Activated naive CD8-positive, alpha-beta T cell treated with anti-CD3 and anti-CD28 coated beads for 36 hours (primary cell): ENCODE measurements around the gene NRCAM. TPM values are rescaled to one million over a fixed set of nuclear protein-coding genes. Genes with fewer than 3 reads are reported as not detected.

Experiments
- DNase-seq: peaks from one replicate; pipeline ENCODE4 v3.0.0; 2021
- H3K27ac Mint-ChIP-seq: one replicate; pipeline ENCODE4 v1.8.0; 2022; ENCODE audit warnings: mild to moderate bottlenecking, moderate library complexity, mixed read lengths
- H3K27me3 Mint-ChIP-seq: one replicate; pipeline ENCODE4 v1.8.0; 2022; ENCODE audit warnings: mild to moderate bottlenecking, mixed read lengths
- H3K36me3 Mint-ChIP-seq: one replicate; pipeline ENCODE4 v1.8.0; 2021; ENCODE audit warnings: mild to moderate bottlenecking, mixed read lengths
- H3K4me1 Mint-ChIP-seq: one replicate; pipeline ENCODE4 v1.8.0; 2021; ENCODE audit warnings: mixed read lengths
- H3K4me3 Mint-ChIP-seq: one replicate; pipeline ENCODE4 v1.8.0; 2022; ENCODE audit warnings: mild to moderate bottlenecking, moderate library complexity, mixed read lengths
- H3K9me3 Mint-ChIP-seq: one replicate; pipeline ENCODE4 v1.8.0; 2022; ENCODE audit warnings: mixed read lengths
- total RNA-seq, 2 experiments: library from RNA; stranded (reverse); gene quantifications; one replicate each; pipeline ENCODE4 v1.2.3, GENCODE V29; 2021

NRCAM gene
- total RNA-seq, 2 experiments from 2014 or later, result 3.9 to 4.6 TPM

DNA sequence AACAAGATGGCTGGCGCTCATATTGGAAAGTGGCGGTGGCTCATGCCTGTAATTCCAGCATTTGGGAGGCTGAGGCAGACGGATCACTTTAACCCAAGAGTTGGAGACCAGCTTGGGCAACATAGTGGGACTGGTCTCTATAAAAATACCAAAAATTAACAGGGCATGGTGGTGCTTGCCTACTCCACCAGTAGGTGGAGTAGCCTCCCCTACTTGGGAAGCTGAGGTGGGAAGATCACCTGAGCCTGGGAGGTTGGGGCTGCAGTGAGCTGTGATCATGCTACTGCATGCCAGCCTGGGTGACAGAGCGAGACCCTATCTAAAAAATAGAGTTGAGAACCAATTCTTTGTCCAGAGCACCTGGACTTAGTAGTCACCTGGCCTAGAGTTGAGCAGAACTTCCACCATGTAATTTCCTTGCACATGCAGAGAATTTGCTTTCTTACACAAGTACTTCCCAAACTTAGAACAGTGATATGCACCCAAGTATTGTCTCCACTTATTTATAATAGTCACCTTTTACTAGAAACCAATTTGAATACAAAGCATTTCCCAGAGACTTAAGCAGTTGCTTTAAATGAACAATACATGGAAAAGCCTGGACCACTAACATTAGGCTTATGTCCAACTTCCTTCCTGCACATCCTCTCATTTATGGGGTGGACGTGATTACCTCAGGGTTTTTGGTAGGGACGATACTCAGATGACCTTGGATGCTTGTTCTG is 342.0 kb downstream of the NRCAM start:
- Mint-ChIP-seq H3K36me3 (no peaks in the 10 kb centered on the region), H3K4me3 (no peak overlapping the region)
- peak; percentile 14 for DNase-seq

GRCh38 chr7:108112683-108113082 is 343.6 kb downstream of the NRCAM start:
- no peaks in the 10 kb centered on the region for H3K36me3 Mint-ChIP-seq
- H3K27me3 Mint-ChIP-seq, result no peaks in the 10 kb centered on the region
- no peaks in the 10 kb centered on the region for H3K9me3 Mint-ChIP-seq
- no peak overlapping the region for H3K27ac Mint-ChIP-seq
- no peaks in the 10 kb centered on the region for H3K4me1 Mint-ChIP-seq
- no peak overlapping the region for H3K4me3 Mint-ChIP-seq
- DNase-seq, result no peak

More for the DNA sequence above, 342.0 kb downstream of the NRCAM start:
- H3K4me1 Mint-ChIP-seq, result no peaks in the 10 kb centered on the region
- H3K9me3 Mint-ChIP-seq, result no peaks in the 10 kb centered on the region
- H3K27ac Mint-ChIP-seq, result no peak overlapping the region
- no peaks in the 10 kb centered on the region for H3K27me3 Mint-ChIP-seq

DNA sequence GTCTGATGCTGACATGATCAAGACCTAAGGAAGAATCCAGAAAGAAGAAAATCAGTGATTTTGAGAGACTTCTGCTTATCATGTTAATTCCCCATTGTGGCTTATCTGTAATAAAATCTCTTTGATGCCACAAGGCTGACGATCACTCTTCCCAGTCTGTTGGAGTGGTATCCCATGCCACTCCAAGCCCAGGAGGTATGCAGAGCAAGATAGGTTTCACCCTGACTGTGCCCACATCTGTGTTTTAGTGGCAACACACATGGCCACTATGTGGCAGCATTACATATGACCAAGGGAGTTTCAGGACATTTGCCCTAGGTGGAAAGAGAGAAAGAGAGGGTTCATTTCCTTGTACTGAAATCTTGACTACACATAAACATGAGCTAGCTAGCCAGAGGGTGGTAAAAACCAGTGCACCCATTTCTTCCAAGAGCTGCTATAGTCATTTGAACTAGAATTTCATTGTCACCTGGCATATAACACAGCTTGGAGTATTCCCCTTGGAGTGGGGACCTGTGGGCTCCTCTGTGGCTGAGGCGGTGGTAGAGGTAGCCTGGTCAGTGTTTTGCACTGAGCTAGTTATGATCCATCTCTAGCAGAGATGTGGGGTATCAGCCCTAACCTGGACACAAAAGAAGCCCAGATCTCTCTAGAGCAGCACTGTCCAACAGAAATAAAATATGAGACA is 346.9 kb downstream of the NRCAM start:
- H3K4me1 Mint-ChIP-seq, result no peaks in the 10 kb centered on the region
- no peak overlapping the region for H3K4me3 Mint-ChIP-seq
- H3K9me3 Mint-ChIP-seq, result no peaks in the 10 kb centered on the region
- DNase-seq, result no peak
- H3K36me3 Mint-ChIP-seq, result no peaks in the 10 kb centered on the region
- H3K27ac Mint-ChIP-seq, result no peak overlapping the region
- no peaks in the 10 kb centered on the region for H3K27me3 Mint-ChIP-seq

- no peaks in the 10 kb centered on the region for H3K27me3 Mint-ChIP-seq
- no peaks in the 10 kb centered on the region for H3K4me1 Mint-ChIP-seq
- no peak overlapping the region for H3K27ac Mint-ChIP-seq
- no peak overlapping the region for H3K4me3 Mint-ChIP-seq
- no peaks in the 10 kb centered on the region for H3K9me3 Mint-ChIP-seq
- H3K36me3 Mint-ChIP-seq, result no peaks in the 10 kb centered on the region
- no peak for DNase-seq
Observed at GRCh38 chr7:108108131-108108530, 348.1 kb downstream of the NRCAM start.

DNA sequence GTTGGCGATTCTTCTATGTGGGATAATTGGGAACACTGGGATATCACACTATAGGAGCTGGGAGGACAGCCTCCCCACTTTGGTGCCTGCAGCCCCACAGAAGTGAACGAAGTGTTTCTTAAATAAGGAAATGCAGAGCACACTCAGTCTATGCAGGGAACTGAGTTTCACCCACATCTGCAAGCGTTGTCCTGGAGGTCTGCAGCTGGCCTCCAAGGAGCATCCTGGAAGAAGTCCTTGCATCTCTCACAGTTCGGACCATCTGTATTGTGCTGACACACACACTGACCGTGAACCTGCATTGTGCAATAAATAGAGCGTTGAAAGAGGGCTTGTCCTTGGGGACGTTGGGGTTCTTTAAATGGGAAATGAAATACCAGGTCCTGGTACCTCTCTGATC is 351.9 kb downstream of the NRCAM start:
- no peaks in the 10 kb centered on the region for H3K9me3 Mint-ChIP-seq
- H3K4me3 Mint-ChIP-seq, result no peak overlapping the region
- no peak for DNase-seq
- H3K36me3 Mint-ChIP-seq, result no peaks in the 10 kb centered on the region
- peaks cover 3% of the 10 kb centered on the region for H3K4me1 Mint-ChIP-seq
- no peaks in the 10 kb centered on the region for H3K27me3 Mint-ChIP-seq
- H3K27ac Mint-ChIP-seq, result no peak overlapping the region

GRCh38 chr7:108103558-108104298 is 352.5 kb downstream of the NRCAM start:
- Mint-ChIP-seq H3K4me3 (no peak overlapping the region), H3K27ac (no peak overlapping the region), H3K27me3 (no peaks in the 10 kb centered on the region)

GRCh38 chr7:108102671-108103312 is 353.4 kb downstream of the NRCAM start:
- Mint-ChIP-seq H3K36me3 (no peaks in the 10 kb centered on the region), H3K4me1 (peaks cover 3% of the 10 kb centered on the region), H3K27ac (no peak overlapping the region), H3K9me3 (no peaks in the 10 kb centered on the region), H3K4me3 (no peak overlapping the region), H3K27me3 (no peaks in the 10 kb centered on the region)
- no peak for DNase-seq

More at GRCh38 chr7:108103558-108104298, 352.5 kb downstream of the NRCAM start:
- no peak for DNase-seq
- Mint-ChIP-seq H3K9me3 (no peaks in the 10 kb centered on the region), H3K4me1 (peaks cover 3% of the 10 kb centered on the region), H3K36me3 (no peaks in the 10 kb centered on the region)

GRCh38 chr7:108101759-108102158 is 354.5 kb downstream of the NRCAM start:
- no peak for DNase-seq
- no peaks in the 10 kb centered on the region for H3K27me3 Mint-ChIP-seq
- H3K4me3 Mint-ChIP-seq, result no peak overlapping the region
- H3K36me3 Mint-ChIP-seq, result no peaks in the 10 kb centered on the region
- H3K4me1 Mint-ChIP-seq, result peaks cover 3% of the 10 kb centered on the region
- H3K9me3 Mint-ChIP-seq, result no peaks in the 10 kb centered on the region
- no peak overlapping the region for H3K27ac Mint-ChIP-seq

- Mint-ChIP-seq H3K9me3 (no peaks in the 10 kb centered on the region), H3K36me3 (no peaks in the 10 kb centered on the region), H3K27ac (no peak overlapping the region), H3K4me3 (no peak overlapping the region), H3K4me1 (peaks cover 3% of the 10 kb centered on the region), H3K27me3 (peaks cover 4% of the 10 kb centered on the region)
- no peak for DNase-seq
Observed at GRCh38 chr7:108099713-108100112, 356.5 kb downstream of the NRCAM start.

- Mint-ChIP-seq H3K27me3 (peaks cover 8% of the 10 kb centered on the region), H3K4me1 (peaks cover 4% of the 10 kb centered on the region), H3K36me3 (no peaks in the 10 kb centered on the region), H3K27ac (no peak overlapping the region), H3K9me3 (no peaks in the 10 kb centered on the region), H3K4me3 (no peak overlapping the region)
- no peak for DNase-seq
Observed at GRCh38 chr7:108097703-108098102, 358.5 kb downstream of the NRCAM start.

Other genes with a start within 250 kb of the NRCAM start
- gene PNPLA8, start 69.7 kb upstream of the NRCAM start, total RNA-seq, result 10 to 100 TPM; 14.8 to 15.2 TPM
- gene THAP5, start 113.3 kb upstream of the NRCAM start, total RNA-seq, result 10 to 100 TPM; 34.9 to 37.0 TPM
- 1 to 10 TPM; 7.9 TPM for gene DNAJB9, start 113.4 kb upstream of the NRCAM start, total RNA-seq